Naive B cell (primary cell): ENCODE data around the gene ROCK2. TPM values are rescaled to one million over a fixed set of nuclear protein-coding genes. Genes with fewer than 3 reads are reported as not detected.

Experiments
- ATAC-seq, 2 donors: fragments of 150-1000 bp; cut with Tn5 transposase; 2 replicates each; pipeline ENCODE4 v1.10.0; 2021; ENCODE audit warnings: low read depth in 2 of 2, mild to moderate bottlenecking in 2 of 2, moderate library complexity in 2 of 2
- DNase-seq: peaks from one replicate; pipeline ENCODE4 v3.0.0; 2022
- H3K27ac Mint-ChIP-seq, 6 donors: one replicate each; pipeline ENCODE4 v1.8.0; 2020 to 2022; ENCODE audit warnings: mild to moderate bottlenecking in 6 of 6, mixed read lengths in 6 of 6, moderate library complexity in 5 of 6, inconsistent platforms in 2 of 6
- H3K27me3 Mint-ChIP-seq, 3 donors: one replicate each; pipeline ENCODE4 v1.8.0; 2021 to 2022; ENCODE audit warnings: mixed read lengths in 3 of 3, mild to moderate bottlenecking in 1 of 3
- H3K36me3 Mint-ChIP-seq, 2 donors: one replicate each; pipeline ENCODE4 v1.8.0; 2020 to 2022; ENCODE audit warnings: mixed read lengths in 2 of 2, inconsistent platforms in 1 of 2, mild to moderate bottlenecking in 1 of 2
- H3K4me1 Mint-ChIP-seq, 3 donors: one replicate each; pipeline ENCODE4 v1.8.0; 2020 to 2022; ENCODE audit warnings: mixed read lengths in 3 of 3, inconsistent platforms in 1 of 3, mild to moderate bottlenecking in 1 of 3, moderate library complexity in 1 of 3
- H3K4me3 Mint-ChIP-seq, 8 donors: one replicate each; pipeline ENCODE4 v1.8.0; 2020 to 2022; ENCODE audit warnings: mild to moderate bottlenecking in 8 of 8, mixed read lengths in 8 of 8, moderate library complexity in 8 of 8, inconsistent platforms in 2 of 8
- H3K9me3 Mint-ChIP-seq, 7 donors: one replicate each; pipeline ENCODE4 v1.8.0; 2020 to 2022; ENCODE audit warnings: mixed read lengths in 7 of 7, mild to moderate bottlenecking in 5 of 7, inconsistent platforms in 2 of 7, moderate library complexity in 1 of 7
- polyA plus RNA-seq, 6 donors: library from polyadenylated mRNA; unstranded; fragments of 300-500 nt; fragmentation: Illumina TruSeq; gene quantifications; one replicate each; pipeline ENCODE4 v1.2.3, GENCODE V29; 2021; ENCODE audit warnings: low read depth in 6 of 6

ROCK2 gene
- polyA plus RNA-seq, 6 donors from 2014 or later: 3.2 to 21.2 (median 10.0) TPM

- no peak for DNase-seq
- Mint-ChIP-seq H3K27me3 (no peaks in the 10 kb centered on the region), H3K9me3 (no peaks in the 10 kb centered on the region), H3K27ac (no peak overlapping the region), H3K36me3 (no peaks in the 10 kb centered on the region), H3K4me3 (no peak overlapping the region), H3K4me1 (peaks cover 4 to 15% (median 5%) of the 10 kb centered on the region in 3 donors)
- no peak for ATAC-seq
Measured at GRCh38 chr2:11305958-11306357, 38.5 kb downstream of the ROCK2 start.

- no peaks in the 10 kb centered on the region for H3K9me3 Mint-ChIP-seq
- H3K27ac Mint-ChIP-seq: no peak overlapping the region
- no peaks in the 10 kb centered on the region for H3K27me3 Mint-ChIP-seq
- H3K4me3 Mint-ChIP-seq: peak overlapping the region in 1 of 8 donors; percentile 57
- ATAC-seq: no peak
- H3K4me1 Mint-ChIP-seq: peaks cover 3 to 12% (median 5%) of the 10 kb centered on the region in 3 donors
- no peaks in the 10 kb centered on the region for H3K36me3 Mint-ChIP-seq
- no peak for DNase-seq
Measured at GRCh38 chr2:11305338-11305737, 39.1 kb downstream of the ROCK2 start.

- Mint-ChIP-seq H3K27ac (no peak overlapping the region), H3K4me3 (no peak overlapping the region), H3K9me3 (no peaks in the 10 kb centered on the region), H3K4me1 (peaks cover 5 to 12% (median 6%) of the 10 kb centered on the region in 3 donors), H3K27me3 (no peaks in the 10 kb centered on the region), H3K36me3 (no peaks in the 10 kb centered on the region)
- DNase-seq (no peak), ATAC-seq (no peak)
Measured at GRCh38 chr2:11304476-11304875, 40.0 kb downstream of the ROCK2 start.

- Mint-ChIP-seq H3K4me3 (no peak overlapping the region), H3K27ac (no peak overlapping the region), H3K9me3 (no peaks in the 10 kb centered on the region), H3K36me3 (no peaks in the 10 kb centered on the region), H3K27me3 (no peaks in the 10 kb centered on the region), H3K4me1 (peaks cover 5 to 12% (median 10%) of the 10 kb centered on the region in 3 donors)
- DNase-seq: no peak
- ATAC-seq: no peak
Measured at GRCh38 chr2:11303290-11304013, 41.0 kb downstream of the ROCK2 start.

GRCh38 chr2:11299439-11299838, 45.0 kb downstream of the ROCK2 start:
- Mint-ChIP-seq H3K9me3 (no peaks in the 10 kb centered on the region), H3K36me3 (no peaks in the 10 kb centered on the region), H3K27ac (no peak overlapping the region), H3K4me1 (peaks cover 6 to 23% (median 8%) of the 10 kb centered on the region in 3 donors), H3K4me3 (no peak overlapping the region), H3K27me3 (no peaks in the 10 kb centered on the region)
- DNase-seq: no peak
- ATAC-seq: no peak

- H3K4me1 Mint-ChIP-seq: peaks cover 6 to 25% (median 8%) of the 10 kb centered on the region in 3 donors
- H3K4me3 Mint-ChIP-seq: no peak overlapping the region
- peak overlapping the region in 1 of 6 donors; percentile 33 for H3K27ac Mint-ChIP-seq
- no peak for ATAC-seq
- no peaks in the 10 kb centered on the region for H3K27me3 Mint-ChIP-seq
- no peak for DNase-seq
- no peaks in the 10 kb centered on the region for H3K9me3 Mint-ChIP-seq
- no peaks in the 10 kb centered on the region for H3K36me3 Mint-ChIP-seq
Measured at GRCh38 chr2:11298592-11298991, 45.8 kb downstream of the ROCK2 start.

- H3K4me1 Mint-ChIP-seq: peaks cover 18 to 37% (median 20%) of the 10 kb centered on the region in 3 donors
Measured at GRCh38 chr2:11296401-11296800, 48.0 kb downstream of the ROCK2 start.

GRCh38 chr2:11292464-11293255, 51.8 kb downstream of the ROCK2 start:
- no peaks in the 10 kb centered on the region for H3K27me3 Mint-ChIP-seq
- no peaks in the 10 kb centered on the region for H3K9me3 Mint-ChIP-seq
- H3K4me3 Mint-ChIP-seq: peak overlapping the region in 2 of 8 donors; percentile 26 to 31
- DNase-seq: no peak
- no peaks in the 10 kb centered on the region for H3K36me3 Mint-ChIP-seq
- H3K4me1 Mint-ChIP-seq: peaks cover 28 to 41% (median 30%) of the 10 kb centered on the region in 3 donors
- peak overlapping the region in 4 of 6 donors; percentile 16 to 79 (median 68) for H3K27ac Mint-ChIP-seq
- ATAC-seq: no peak

More at GRCh38 chr2:11296401-11296800, 48.0 kb downstream of the ROCK2 start:
- Mint-ChIP-seq H3K27me3 (no peaks in the 10 kb centered on the region), H3K36me3 (no peaks in the 10 kb centered on the region), H3K4me3 (no peak overlapping the region), H3K9me3 (no peaks in the 10 kb centered on the region), H3K27ac (no peak overlapping the region)
- ATAC-seq: no peak
- DNase-seq: no peak

GRCh38 chr2:11290713-11291112, 53.7 kb downstream of the ROCK2 start:
- peaks cover 23 to 40% (median 24%) of the 10 kb centered on the region in 3 donors for H3K4me1 Mint-ChIP-seq
- no peaks in the 10 kb centered on the region for H3K9me3 Mint-ChIP-seq

GRCh38 chr2:11290211-11290610, 54.2 kb downstream of the ROCK2 start:
- peaks cover 8 to 12% of the 10 kb centered on the region in 2 donors for H3K36me3 Mint-ChIP-seq
- no peaks in the 10 kb centered on the region for H3K9me3 Mint-ChIP-seq
- no peak overlapping the region for H3K4me3 Mint-ChIP-seq
- H3K27me3 Mint-ChIP-seq: no peaks in the 10 kb centered on the region
- H3K4me1 Mint-ChIP-seq: peaks cover 22 to 36% (median 23%) of the 10 kb centered on the region in 3 donors
- H3K27ac Mint-ChIP-seq: no peak overlapping the region
- DNase-seq: no peak
- no peak for ATAC-seq

More at GRCh38 chr2:11290713-11291112, 53.7 kb downstream of the ROCK2 start:
- Mint-ChIP-seq H3K27ac (no peak overlapping the region), H3K4me3 (no peak overlapping the region), H3K36me3 (peaks cover 3 to 7% of the 10 kb centered on the region in 2 donors), H3K27me3 (no peaks in the 10 kb centered on the region)
- DNase-seq (no peak), ATAC-seq (no peak)

- ATAC-seq (no peak), DNase-seq (no peak)
- peaks cover 0 to 12% (median 0%) of the 10 kb centered on the region in 7 donors for H3K9me3 Mint-ChIP-seq
- no peaks in the 10 kb centered on the region for H3K27me3 Mint-ChIP-seq
- no peak overlapping the region for H3K4me3 Mint-ChIP-seq
- H3K36me3 Mint-ChIP-seq: peaks cover 23 to 27% of the 10 kb centered on the region in 2 donors
- H3K27ac Mint-ChIP-seq: peak overlapping the region in 1 of 6 donors; percentile 54
- peaks cover 22 to 30% (median 23%) of the 10 kb centered on the region in 3 donors for H3K4me1 Mint-ChIP-seq
Measured at GRCh38 chr2:11288431-11288830, 56.0 kb downstream of the ROCK2 start.

GRCh38 chr2:11286749-11287148, 57.7 kb downstream of the ROCK2 start:
- no peak for ATAC-seq
- no peaks in the 10 kb centered on the region for H3K27me3 Mint-ChIP-seq
- peaks cover 0 to 13% (median 3%) of the 10 kb centered on the region in 7 donors for H3K9me3 Mint-ChIP-seq
- peaks cover 15 to 23% (median 16%) of the 10 kb centered on the region in 3 donors for H3K4me1 Mint-ChIP-seq
- peaks cover 30 to 37% of the 10 kb centered on the region in 2 donors for H3K36me3 Mint-ChIP-seq
- no peak overlapping the region for H3K27ac Mint-ChIP-seq
- H3K4me3 Mint-ChIP-seq: no peak overlapping the region
- no peak for DNase-seq

GRCh38 chr2:11286323-11286722, 58.1 kb downstream of the ROCK2 start:
- H3K36me3 Mint-ChIP-seq: peaks cover 33 to 40% of the 10 kb centered on the region in 2 donors
- DNase-seq (no peak), ATAC-seq (no peak)
- no peaks in the 10 kb centered on the region for H3K27me3 Mint-ChIP-seq
- peaks cover 0 to 13% (median 3%) of the 10 kb centered on the region in 7 donors for H3K9me3 Mint-ChIP-seq
- no peak overlapping the region for H3K4me3 Mint-ChIP-seq
- no peak overlapping the region for H3K27ac Mint-ChIP-seq
- H3K4me1 Mint-ChIP-seq: peaks cover 13 to 19% (median 16%) of the 10 kb centered on the region in 3 donors
